Prostate gland (tissue), 2 donors: Measurements from ENCODE around the gene SUSD5. TPM values are rescaled to one million over a fixed set of nuclear protein-coding genes. Genes with fewer than 3 reads are reported as not detected.

Source experiments
- DNase-seq: peaks from one replicate; pipeline ENCODE4 v3.0.0-alpha.2; 2019; ENCODE audit warnings: low spot score
- H3K27ac ChIP-seq, 2 donors: fragments of 200-600 bp; sonication (generic); 2 replicates each; pipeline ENCODE4 v1.5.1; 2017 to 2019
- H3K27me3 ChIP-seq: fragments of 200-600 bp; sonication (generic); replicated peaks from 2 replicates; pipeline ENCODE4 v1.5.1; 2019; ENCODE audit not compliant: insufficient read depth
- H3K36me3 ChIP-seq, 2 donors: fragments of 200-600 bp; sonication (generic); 1 replicate in 1 of 2; 2 replicates in 1 of 2; pipeline versions ENCODE4 v1.5.1 to v1.8.1; 2017 to 2019
- H3K4me1 ChIP-seq: fragments of 200-600 bp; sonication (generic); replicated peaks from 2 replicates; pipeline ENCODE4 v1.5.1; 2019
- H3K4me3 ChIP-seq, 2 donors: fragments of 200-600 bp; sonication (generic); 2 replicates each; pipeline ENCODE4 v1.5.1; 2017 to 2019
- H3K9me3 ChIP-seq: fragments of 200-600 bp; sonication (generic); 2 replicates; pipeline ENCODE4 v1.5.1; 2017
- POLR2A ChIP-seq: fragments of 450-650 bp; IDR thresholded peaks from one replicate; pipeline ENCODE4 v1.6.1; 2016; ENCODE audit warnings: antibody characterized with exemption, mild to moderate bottlenecking
- POLR2AphosphoS5 ChIP-seq: sonication (generic); formaldehyde crosslinking; IDR thresholded peaks from one replicate; pipeline ENCODE4 v1.6.1; 2017; ENCODE audit warnings: antibody characterized with exemption
- WGBS: methylation state at CpG from one replicate; pipeline ENCODE4 v1.1.5; 2018; 5-methylcytosine and 5-hydroxymethylcytosine counted together
- intact Hi-C: fragments of 100-400 bp; cut with DNase I; formaldehyde crosslinking; loops from one replicate; pipeline ENCODE4 v1.14.2; 2022
- total RNA-seq, 2 donors: library from RNA; depleted of rRNA; stranded (reverse); fragments of >200 nt; gene quantifications; one replicate each; pipeline ENCODE4 v1.1.0, GENCODE V29; 2016
- TF ChIP-seq, protein P1 (sequence below), 4 experiments: fragments of 200-600 bp in 2 of 4; fragments of 450-650 bp in 2 of 4; sonication (generic) in 2 of 4; IDR thresholded peaks; 1 replicate in 3 of 4; 2 replicates in 1 of 4; pipeline ENCODE4 v1.5.1; 2016 to 2019; ENCODE audit warnings: antibody characterized with exemption in 4 of 4, mild to moderate bottlenecking in 2 of 4, moderate library complexity in 2 of 4

The SUSD5 gene
- total RNA-seq, 2 donors from 2014 or later, result 0.77 to 6.9 TPM

DNA sequence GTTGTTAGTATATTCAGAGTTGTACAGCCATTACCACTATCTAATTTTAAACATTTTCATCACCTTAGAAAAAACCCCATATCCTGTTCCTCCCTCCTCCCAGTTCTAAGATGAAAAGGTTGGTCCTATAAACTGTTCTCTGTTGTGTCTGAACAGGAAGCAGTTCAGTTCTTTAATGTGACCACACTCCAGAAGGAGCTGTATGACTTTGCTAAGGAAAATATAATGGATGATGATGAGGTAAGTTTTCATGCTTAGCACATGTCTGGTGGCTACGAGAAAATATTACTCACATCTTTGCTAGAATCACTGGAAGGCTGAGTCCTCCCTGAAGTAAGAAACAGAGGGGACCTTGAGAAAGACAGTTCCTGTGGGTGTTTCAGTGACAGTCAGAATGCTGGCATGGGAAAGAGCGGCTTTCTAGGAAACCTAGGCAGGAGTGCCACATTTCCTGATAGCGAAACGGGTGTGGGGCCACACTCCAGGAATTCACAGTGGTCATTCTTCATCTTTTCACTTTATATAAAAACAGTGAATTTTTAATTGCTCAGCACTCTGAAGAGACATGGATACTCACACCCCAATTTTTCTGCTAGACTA, 84.5 kb downstream of the SUSD5 start:
- Histone ChIP-seq H3K36me3 (peaks cover 0 to 9% of the 10 kb centered on the region in 2 donors), H3K9me3 (no peaks in the 10 kb centered on the region), H3K4me1 (no peaks in the 10 kb centered on the region), H3K4me3 (no peak overlapping the region), H3K27me3 (no peaks in the 10 kb centered on the region), H3K27ac (no peak overlapping the region)
- no peak for DNase-seq
- TF ChIP-seq POLR2AphosphoS5, result no peak
- WGBS, result 90% methylated on average over 3 of the region's 4 CpGs
- intact Hi-C loops, result no loop called here

DNA sequence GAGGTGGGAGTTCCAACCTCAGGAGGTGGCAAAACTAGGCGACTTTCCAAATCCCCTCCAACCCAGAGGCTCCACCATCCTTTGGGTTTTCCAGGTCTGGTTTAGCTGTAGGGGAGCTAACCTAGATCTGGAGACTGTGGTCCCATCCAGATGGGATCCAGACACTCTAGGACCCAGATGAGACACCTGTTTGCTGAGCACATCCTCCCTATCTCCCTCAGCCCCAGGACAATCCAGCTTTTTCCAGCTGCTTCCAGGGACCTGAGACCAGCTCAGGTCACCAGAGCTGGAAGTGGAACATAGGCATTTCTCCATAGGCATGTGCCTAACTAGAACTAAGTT, 86.6 kb downstream of the SUSD5 start:
- no peak overlapping the region for H3K27ac ChIP-seq
- H3K36me3 ChIP-seq, result peaks cover 0 to 9% of the 10 kb centered on the region in 2 donors
- no peak overlapping the region for H3K4me3 ChIP-seq
- WGBS, result 92% methylated on average over 1 of the region's 1 CpG
- no peaks in the 10 kb centered on the region for H3K9me3 ChIP-seq
- no peaks in the 10 kb centered on the region for H3K27me3 ChIP-seq
- intact Hi-C loops, result no loop called here
- DNase-seq, result no peak
- no peaks in the 10 kb centered on the region for H3K4me1 ChIP-seq
- TF ChIP-seq POLR2AphosphoS5 (no peak), POLR2A (no peak)
- TF ChIP-seq, protein P1, sequence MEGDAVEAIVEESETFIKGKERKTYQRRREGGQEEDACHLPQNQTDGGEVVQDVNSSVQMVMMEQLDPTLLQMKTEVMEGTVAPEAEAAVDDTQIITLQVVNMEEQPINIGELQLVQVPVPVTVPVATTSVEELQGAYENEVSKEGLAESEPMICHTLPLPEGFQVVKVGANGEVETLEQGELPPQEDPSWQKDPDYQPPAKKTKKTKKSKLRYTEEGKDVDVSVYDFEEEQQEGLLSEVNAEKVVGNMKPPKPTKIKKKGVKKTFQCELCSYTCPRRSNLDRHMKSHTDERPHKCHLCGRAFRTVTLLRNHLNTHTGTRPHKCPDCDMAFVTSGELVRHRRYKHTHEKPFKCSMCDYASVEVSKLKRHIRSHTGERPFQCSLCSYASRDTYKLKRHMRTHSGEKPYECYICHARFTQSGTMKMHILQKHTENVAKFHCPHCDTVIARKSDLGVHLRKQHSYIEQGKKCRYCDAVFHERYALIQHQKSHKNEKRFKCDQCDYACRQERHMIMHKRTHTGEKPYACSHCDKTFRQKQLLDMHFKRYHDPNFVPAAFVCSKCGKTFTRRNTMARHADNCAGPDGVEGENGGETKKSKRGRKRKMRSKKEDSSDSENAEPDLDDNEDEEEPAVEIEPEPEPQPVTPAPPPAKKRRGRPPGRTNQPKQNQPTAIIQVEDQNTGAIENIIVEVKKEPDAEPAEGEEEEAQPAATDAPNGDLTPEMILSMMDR (IDR thresholded peaks at IDR 0.05), result no peak

DNA sequence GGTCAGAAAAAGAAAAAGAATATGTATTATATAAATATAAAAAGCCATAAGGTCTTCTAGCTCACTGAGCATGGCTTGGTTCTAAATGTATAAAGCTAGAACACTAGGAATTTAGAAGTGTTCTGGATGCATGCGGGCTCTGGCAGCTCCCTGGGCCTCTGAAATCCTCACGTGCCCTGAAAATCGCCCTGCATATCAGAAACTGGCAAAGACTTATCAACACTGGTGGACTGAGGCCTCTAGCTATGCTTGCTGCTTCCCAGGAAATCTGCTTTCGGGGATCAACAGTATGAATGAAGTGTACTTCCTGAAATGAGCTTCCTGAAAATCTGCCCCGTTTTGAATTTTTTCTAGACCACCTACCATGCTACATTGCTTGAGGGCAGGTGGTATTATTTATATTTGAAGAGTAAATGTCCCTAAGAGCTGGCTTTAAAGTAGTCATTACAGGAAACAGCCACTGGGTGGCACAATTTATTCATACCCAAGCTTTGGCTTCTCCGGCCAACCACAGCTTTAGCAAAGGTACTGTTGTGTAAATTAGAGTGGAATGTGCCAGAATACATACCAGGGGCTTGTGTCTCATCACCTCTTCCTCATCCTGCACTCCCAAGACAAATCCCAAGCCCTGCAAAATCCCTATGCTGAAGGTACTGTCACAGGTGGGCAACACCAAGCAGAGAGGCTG, 87.1 kb downstream of the SUSD5 start:
- Histone ChIP-seq H3K4me1 (no peaks in the 10 kb centered on the region), H3K27me3 (no peaks in the 10 kb centered on the region), H3K4me3 (no peak overlapping the region), H3K9me3 (no peaks in the 10 kb centered on the region), H3K36me3 (peaks cover 0 to 9% of the 10 kb centered on the region in 2 donors), H3K27ac (no peak overlapping the region)
- TF ChIP-seq POLR2A (no peak), POLR2AphosphoS5 (peak; percentile 20)
- TF ChIP-seq, protein P1 (IDR thresholded peaks at IDR 0.05), result peak; percentile 54 to 72 (median 72)
- intact Hi-C loops, result loop anchor here (1.0 kb wide), 1 partner anchor 242 kb away; no protein-coding TSS in a partner anchor
- WGBS, result 25% methylated on average over 6 of the region's 6 CpGs
- peak; percentile 44 for DNase-seq

DNA sequence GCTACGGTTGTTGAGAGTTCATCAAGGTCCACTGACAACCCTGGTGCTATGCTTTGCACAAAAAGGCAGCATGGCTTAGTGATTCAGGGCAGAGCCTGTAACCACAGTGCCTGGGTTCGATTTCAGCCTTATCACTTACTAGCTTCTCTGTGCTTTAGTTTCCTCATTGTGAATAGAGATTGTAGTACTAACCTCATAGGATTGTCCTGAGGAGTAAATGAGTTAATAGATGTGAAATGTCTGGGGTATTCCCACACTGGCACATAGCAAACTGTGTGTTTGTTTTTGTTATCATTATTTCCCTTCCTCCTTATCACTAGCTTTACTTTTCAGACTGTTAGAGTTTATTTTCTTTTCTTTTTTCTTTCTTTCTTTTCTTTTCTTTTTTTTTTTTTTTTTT, 88.5 kb downstream of the SUSD5 start:
- no peaks in the 10 kb centered on the region for H3K4me1 ChIP-seq
- intact Hi-C loops, result no loop called here
- peaks cover 0 to 7% of the 10 kb centered on the region in 2 donors for H3K36me3 ChIP-seq
- H3K4me3 ChIP-seq, result no peak overlapping the region
- DNase-seq, result no peak
- H3K27me3 ChIP-seq, result no peaks in the 10 kb centered on the region
- H3K9me3 ChIP-seq, result no peaks in the 10 kb centered on the region
- 74% methylated on average over 2 of the region's 2 CpGs for WGBS
- no peak overlapping the region for H3K27ac ChIP-seq
- TF ChIP-seq, protein P1 (IDR thresholded peaks at IDR 0.05), result no peak
- TF ChIP-seq POLR2A, result no peak
- no peak for TF ChIP-seq POLR2AphosphoS5

DNA sequence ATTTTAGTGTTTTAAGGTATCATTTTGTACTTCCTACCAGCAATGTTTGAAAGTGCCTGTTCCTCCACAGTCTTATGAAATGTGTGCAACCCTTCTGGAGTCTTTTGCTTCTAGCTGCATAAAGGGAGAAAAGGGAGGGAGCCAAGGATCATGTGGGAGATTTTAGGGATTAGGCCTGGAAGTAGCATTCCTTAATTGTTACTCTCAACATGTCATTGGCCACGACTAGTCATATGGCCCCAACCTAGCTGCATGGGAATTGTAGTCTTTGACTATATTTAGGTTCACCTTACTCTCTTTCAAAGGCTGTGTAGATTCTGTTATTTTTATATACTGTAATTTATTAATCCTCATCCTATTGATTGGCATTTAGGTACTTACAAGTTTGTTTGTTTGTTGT, 89.9 kb downstream of the SUSD5 start:
- intact Hi-C loops, result no loop called here
- peaks cover 0 to 6% of the 10 kb centered on the region in 2 donors for H3K36me3 ChIP-seq
- TF ChIP-seq POLR2A (no peak), POLR2AphosphoS5 (no peak)
- TF ChIP-seq, protein P1 (IDR thresholded peaks at IDR 0.05), result no peak
- H3K27me3 ChIP-seq, result no peaks in the 10 kb centered on the region
- H3K9me3 ChIP-seq, result no peaks in the 10 kb centered on the region
- H3K27ac ChIP-seq, result no peak overlapping the region
- H3K4me1 ChIP-seq, result no peaks in the 10 kb centered on the region
- DNase-seq, result no peak
- no peak overlapping the region for H3K4me3 ChIP-seq
- 68% methylated on average over 1 of the region's 1 CpG for WGBS
